CD4-positive, alpha-beta T cell (primary cell): ENCODE data around the gene S100A6. TPM values are rescaled to one million over a fixed set of nuclear protein-coding genes. Genes with fewer than 3 reads are reported as not detected.

Source experiments
- ATAC-seq: fragments of 200-7000 bp; cut with Tn5 transposase; one replicate; pipeline ENCODE4 v1.10.0; 2022; ENCODE audit warnings: mild to moderate bottlenecking; ENCODE audit not compliant: poor library complexity
- CTCF ChIA-PET: fragments of 350-600 bp; sonication (Branson Sonifier 250); formaldehyde crosslinking; loops from one replicate; lab custom pipeline; 2021; ENCODE audit warnings: antibody characterized with exemption, inconsistent platforms; lab: Charles Lee
- POLR2A ChIA-PET: fragments of 350-600 bp; sonication (Branson Sonifier 250); formaldehyde crosslinking; loops from one replicate; lab custom pipeline; 2021; ENCODE audit warnings: antibody characterized with exemption, inconsistent platforms; lab: Charles Lee
- DNase-seq, 14 experiments: peaks; one replicate each; pipeline ENCODE4 v3.0.0-alpha.2; 2013 to 2020; ENCODE audit warnings: mixed read lengths in 2 of 14
- H3K27ac ChIP-seq, 2 donors: one replicate each; pipeline versions ENCODE4 v1.5.1 to v1.7.0; 2013; ENCODE audit warnings: low read length in 2 of 2, low read depth in 1 of 2, mild to moderate bottlenecking in 1 of 2
- H3K27me3 ChIP-seq, 2 experiments: 1 replicate in 1 of 2; 2 replicates in 1 of 2; pipeline versions ENCODE4 v1.6.1 to v1.7.0; 2013; ENCODE audit warnings: low read length in 2 of 2, control low read depth in 1 of 2, mild to moderate bottlenecking in 1 of 2, moderate library complexity in 1 of 2; ENCODE audit not compliant: insufficient read depth in 2 of 2, control insufficient read depth in 1 of 2
- H3K36me3 ChIP-seq: one replicate; pipeline ENCODE4 v1.6.1; 2013; ENCODE audit warnings: low read length, control low read depth; ENCODE audit not compliant: insufficient read depth
- H3K4me1 ChIP-seq: one replicate; pipeline ENCODE4 v1.6.1; 2013; ENCODE audit warnings: low read length, control low read depth; ENCODE audit not compliant: insufficient read depth
- H3K4me3 ChIP-seq: one replicate; pipeline ENCODE4 v1.5.1; 2013; ENCODE audit warnings: mild to moderate bottlenecking, low read length, moderate library complexity
- H3K9me3 ChIP-seq, 2 experiments: 1 replicate in 1 of 2; 2 replicates in 1 of 2; pipeline versions ENCODE4 v1.6.1 to v1.7.0; 2013; ENCODE audit warnings: low read length in 2 of 2, mild to moderate bottlenecking in 2 of 2, control low read depth in 1 of 2, moderate library complexity in 1 of 2; ENCODE audit not compliant: control insufficient read depth in 1 of 2, insufficient read depth in 1 of 2
- H3K27ac Mint-ChIP-seq: one replicate; pipeline ENCODE4 v1.8.0; 2020; ENCODE audit warnings: mixed read lengths
- H3K27me3 Mint-ChIP-seq: one replicate; pipeline ENCODE4 v1.8.0; 2021; ENCODE audit warnings: mixed read lengths
- H3K36me3 Mint-ChIP-seq: one replicate; pipeline ENCODE4 v1.8.0; 2021; ENCODE audit warnings: low read depth, mixed read lengths
- H3K4me1 Mint-ChIP-seq: one replicate; pipeline ENCODE4 v1.8.0; 2021; ENCODE audit warnings: low read depth, mixed read lengths
- H3K4me3 Mint-ChIP-seq: one replicate; pipeline ENCODE4 v1.8.0; 2020; ENCODE audit warnings: mild to moderate bottlenecking, mixed read lengths
- H3K9me3 Mint-ChIP-seq: one replicate; pipeline ENCODE4 v1.8.0; 2020; ENCODE audit warnings: mixed read lengths
- CTCF ChIP-seq: fragments of 200-600 bp; IDR thresholded peaks from one replicate; pipeline ENCODE4 v1.8.0; 2022; ENCODE audit warnings: antibody characterized with exemption, mild to moderate bottlenecking
- intact Hi-C, 2 experiments: fragments of 100-400 bp; cut with DNase I in 1 of 2; cut with micrococcal nuclease in 1 of 2; formaldehyde crosslinking; loops; one replicate each; pipeline versions ENCODE4 v1.15.1 to v1.9.0; 2023 to 2025; cut with DNase I, micrococcal nuclease
- total RNA-seq, 174 experiments: library from RNA in 2 of 174; stranded (reverse) in 2 of 174; gene quantifications; one replicate each; pipeline ENCODE4 v1.2.3 and lab custom pipeline; 2021 to 2026

S100A6 gene
- total RNA-seq, 2 experiments from 2014 or later: 172 to 175 TPM

- Mint-ChIP-seq H3K36me3 (no peaks in the 10 kb centered on the region), H3K9me3 (no peaks in the 10 kb centered on the region), H3K4me3 (no peak overlapping the region), H3K4me1 (peaks cover 7% of the 10 kb centered on the region), H3K27me3 (no peaks in the 10 kb centered on the region), H3K27ac (no peak overlapping the region)
- H3K9me3 ChIP-seq: no peaks in the 10 kb centered on the region
- TF ChIP-seq CTCF: no peak
- H3K27me3 ChIP-seq: no peaks in the 10 kb centered on the region
- intact Hi-C loops: no loop called here
- CTCF ChIA-PET: no interaction called here
- no peak for DNase-seq
- no peak for ATAC-seq
- no peak overlapping the region for H3K4me3 ChIP-seq
- no peak overlapping the region for H3K27ac ChIP-seq
- POLR2A ChIA-PET: no interaction called here
- peaks cover 7% of the 10 kb centered on the region for H3K4me1 ChIP-seq
- H3K36me3 ChIP-seq: no peaks in the 10 kb centered on the region
These were observed 29.4 kb downstream of the S100A6 start for GRCh38 chr1:153506386-153506785.

- no peaks in the 10 kb centered on the region for H3K36me3 Mint-ChIP-seq
These were observed 30.2 kb downstream of the S100A6 start for GRCh38 chr1:153505576-153505975.

GRCh38 chr1:153503766-153504165 lies 32.0 kb downstream of the S100A6 start:
- no peak for TF ChIP-seq CTCF
- Histone ChIP-seq H3K4me3 (no peak overlapping the region), H3K27ac (no peak overlapping the region), H3K27me3 (peaks cover 0 to 7% of the 10 kb centered on the region in 2 experiments), H3K4me1 (no peaks in the 10 kb centered on the region), H3K36me3 (no peaks in the 10 kb centered on the region), H3K9me3 (no peaks in the 10 kb centered on the region)
- POLR2A ChIA-PET: no interaction called here
- Mint-ChIP-seq H3K4me3 (no peak overlapping the region), H3K27me3 (peaks cover 12% of the 10 kb centered on the region), H3K4me1 (no peaks in the 10 kb centered on the region), H3K9me3 (no peaks in the 10 kb centered on the region), H3K36me3 (no peaks in the 10 kb centered on the region), H3K27ac (no peak overlapping the region)
- intact Hi-C loops: no loop called here
- CTCF ChIA-PET: no interaction called here
- ATAC-seq: no peak
- DNase-seq: no peak

More at GRCh38 chr1:153505576-153505975, 30.2 kb downstream of the S100A6 start:
- H3K4me1 Mint-ChIP-seq: no peaks in the 10 kb centered on the region
- H3K4me3 Mint-ChIP-seq: no peak overlapping the region
- peaks cover 1% of the 10 kb centered on the region for H3K4me1 ChIP-seq
- ATAC-seq (no peak), DNase-seq (no peak)
- no peak for TF ChIP-seq CTCF
- H3K27me3 Mint-ChIP-seq: no peaks in the 10 kb centered on the region
- H3K4me3 ChIP-seq: no peak overlapping the region
- H3K9me3 Mint-ChIP-seq: no peaks in the 10 kb centered on the region
- H3K9me3 ChIP-seq: no peaks in the 10 kb centered on the region
- no peaks in the 10 kb centered on the region for H3K36me3 ChIP-seq
- no peak overlapping the region for H3K27ac ChIP-seq
- CTCF ChIA-PET: no interaction called here
- intact Hi-C loops: no loop called here
- no peak overlapping the region for H3K27ac Mint-ChIP-seq
- no peaks in the 10 kb centered on the region for H3K27me3 ChIP-seq
- POLR2A ChIA-PET: no interaction called here
